HG03064 (cell line): ENCODE results near the gene ASXL2.

Experiments
- ATAC-seq: cut with Tn5 transposase; IDR thresholded peaks from one replicate; pipeline ENCODE4 v1.9.1; 2021; ENCODE audit warnings: low read depth; ENCODE audit not compliant: unreplicated experiment

Gene ASXL2

GRCh38 chr2:25808006-25808383 is 70.3 kb downstream of the ASXL2 start:
- ATAC-seq: no peak

- ATAC-seq: no peak
Measured at GRCh38 chr2:25806941-25807340, 71.3 kb downstream of the ASXL2 start.

- no peak for ATAC-seq
Measured at GRCh38 chr2:25805987-25806386, 72.3 kb downstream of the ASXL2 start.

- no peak for ATAC-seq
Measured at GRCh38 chr2:25804338-25804737, 73.9 kb downstream of the ASXL2 start.

- no peak for ATAC-seq
Measured at GRCh38 chr2:25799301-25799700, 79.0 kb downstream of the ASXL2 start.

GRCh38 chr2:25797620-25798488 is 80.4 kb downstream of the ASXL2 start:
- ATAC-seq: no peak

- no peak for ATAC-seq
Measured at GRCh38 chr2:25794544-25795276, 83.6 kb downstream of the ASXL2 start.

- no peak for ATAC-seq
Measured at GRCh38 chr2:25790074-25790790, 88.1 kb downstream of the ASXL2 start.

GRCh38 chr2:25788457-25788856 is 89.8 kb downstream of the ASXL2 start:
- ATAC-seq: no peak

GRCh38 chr2:25787020-25787419 is 91.3 kb downstream of the ASXL2 start:
- no peak for ATAC-seq

GRCh38 chr2:25784404-25784803 is 93.9 kb downstream of the ASXL2 start:
- ATAC-seq: no peak

- no peak for ATAC-seq
Measured at GRCh38 chr2:25777077-25777476, 101.2 kb downstream of the ASXL2 start.

GRCh38 chr2:25772078-25772477 is 106.2 kb downstream of the ASXL2 start:
- no peak for ATAC-seq

GRCh38 chr2:25763575-25763974 is 114.7 kb downstream of the ASXL2 start:
- ATAC-seq: no peak

GRCh38 chr2:25760297-25760696 is 118.0 kb downstream of the ASXL2 start:
- no peak for ATAC-seq

GRCh38 chr2:25758348-25758747 is 119.9 kb downstream of the ASXL2 start:
- ATAC-seq: no peak

- no peak for ATAC-seq
Measured at GRCh38 chr2:25757906-25758305, 120.4 kb downstream of the ASXL2 start.

- ATAC-seq: no peak
Measured at GRCh38 chr2:25756536-25756935, 121.8 kb downstream of the ASXL2 start.

GRCh38 chr2:25749676-25750075 is 128.6 kb downstream of the ASXL2 start:
- ATAC-seq: no peak

- no peak for ATAC-seq
Measured at GRCh38 chr2:25744055-25744454, 134.2 kb downstream of the ASXL2 start.

- ATAC-seq: no peak
Measured at GRCh38 chr2:25743132-25743830, 135.0 kb downstream of the ASXL2 start.
